Activated naive CD4-positive, alpha-beta T cell treated with anti-CD3 and anti-CD28 coated beads, Interleukin-2, amount 50 U/mL, for 24 hours (primary cell): ENCODE measurements around the gene PCP4.

Source experiments
- H3K27ac Mint-ChIP-seq: one replicate; pipeline ENCODE4 v1.8.0; 2021; ENCODE audit warnings: mild to moderate bottlenecking, mixed read lengths
- H3K27me3 Mint-ChIP-seq: one replicate; pipeline ENCODE4 v1.8.0; 2021; ENCODE audit warnings: mixed read lengths
- H3K36me3 Mint-ChIP-seq: one replicate; pipeline ENCODE4 v1.8.0; 2021; ENCODE audit warnings: mixed read lengths
- H3K4me1 Mint-ChIP-seq: one replicate; pipeline ENCODE4 v1.8.0; 2021; ENCODE audit warnings: mixed read lengths
- H3K4me3 Mint-ChIP-seq: one replicate; pipeline ENCODE4 v1.8.0; 2021; ENCODE audit warnings: mild to moderate bottlenecking, mixed read lengths
- H3K9me3 Mint-ChIP-seq: one replicate; pipeline ENCODE4 v1.8.0; 2021; ENCODE audit warnings: mixed read lengths

The PCP4 gene

GRCh38 chr21:39932335-39932734, 65.1 kb downstream of the PCP4 start:
- Mint-ChIP-seq H3K4me3 (no peak overlapping the region), H3K36me3 (no peaks in the 10 kb centered on the region), H3K27me3 (no peaks in the 10 kb centered on the region), H3K9me3 (no peaks in the 10 kb centered on the region), H3K27ac (no peak overlapping the region), H3K4me1 (no peaks in the 10 kb centered on the region)

GRCh38 chr21:39934895-39935294, 67.7 kb downstream of the PCP4 start:
- no peak overlapping the region for H3K27ac Mint-ChIP-seq
- H3K4me3 Mint-ChIP-seq = no peak overlapping the region
- H3K36me3 Mint-ChIP-seq = no peaks in the 10 kb centered on the region
- no peaks in the 10 kb centered on the region for H3K9me3 Mint-ChIP-seq
- no peaks in the 10 kb centered on the region for H3K27me3 Mint-ChIP-seq
- H3K4me1 Mint-ChIP-seq = no peaks in the 10 kb centered on the region

- no peaks in the 10 kb centered on the region for H3K27me3 Mint-ChIP-seq
- no peak overlapping the region for H3K27ac Mint-ChIP-seq
- no peak overlapping the region for H3K4me3 Mint-ChIP-seq
- no peaks in the 10 kb centered on the region for H3K36me3 Mint-ChIP-seq
- H3K4me1 Mint-ChIP-seq = no peaks in the 10 kb centered on the region
- no peaks in the 10 kb centered on the region for H3K9me3 Mint-ChIP-seq
These were observed 68.5 kb downstream of the PCP4 start for GRCh38 chr21:39935716-39936115.

GRCh38 chr21:39938086-39938625, 70.9 kb downstream of the PCP4 start:
- no peaks in the 10 kb centered on the region for H3K36me3 Mint-ChIP-seq
- H3K27ac Mint-ChIP-seq = no peak overlapping the region
- no peak overlapping the region for H3K4me3 Mint-ChIP-seq
- H3K4me1 Mint-ChIP-seq = no peaks in the 10 kb centered on the region
- no peaks in the 10 kb centered on the region for H3K9me3 Mint-ChIP-seq
- no peaks in the 10 kb centered on the region for H3K27me3 Mint-ChIP-seq

GRCh38 chr21:39946199-39946598, 79.0 kb downstream of the PCP4 start:
- no peaks in the 10 kb centered on the region for H3K36me3 Mint-ChIP-seq
- no peaks in the 10 kb centered on the region for H3K27me3 Mint-ChIP-seq
- H3K27ac Mint-ChIP-seq = no peak overlapping the region

GRCh38 chr21:39947031-39947430, 79.8 kb downstream of the PCP4 start:
- Mint-ChIP-seq H3K4me1 (no peaks in the 10 kb centered on the region), H3K4me3 (no peak overlapping the region), H3K27me3 (no peaks in the 10 kb centered on the region), H3K9me3 (peaks cover 14% of the 10 kb centered on the region), H3K27ac (no peak overlapping the region), H3K36me3 (no peaks in the 10 kb centered on the region)

More at GRCh38 chr21:39946199-39946598, 79.0 kb downstream of the PCP4 start:
- Mint-ChIP-seq H3K4me1 (no peaks in the 10 kb centered on the region), H3K4me3 (no peak overlapping the region), H3K9me3 (peaks cover 14% of the 10 kb centered on the region)

GRCh38 chr21:39951183-39952101, 84.2 kb downstream of the PCP4 start:
- Mint-ChIP-seq H3K4me3 (no peak overlapping the region), H3K4me1 (no peaks in the 10 kb centered on the region), H3K27me3 (no peaks in the 10 kb centered on the region), H3K9me3 (peaks cover 6% of the 10 kb centered on the region), H3K36me3 (no peaks in the 10 kb centered on the region), H3K27ac (no peak overlapping the region)

- H3K27me3 Mint-ChIP-seq = no peaks in the 10 kb centered on the region
- H3K4me3 Mint-ChIP-seq = no peak overlapping the region
- H3K9me3 Mint-ChIP-seq = peaks cover 6% of the 10 kb centered on the region
- no peaks in the 10 kb centered on the region for H3K4me1 Mint-ChIP-seq
- H3K36me3 Mint-ChIP-seq = no peaks in the 10 kb centered on the region
- H3K27ac Mint-ChIP-seq = no peak overlapping the region
These were observed 85.0 kb downstream of the PCP4 start for GRCh38 chr21:39952265-39952664.

GRCh38 chr21:39954570-39954969, 87.3 kb downstream of the PCP4 start:
- no peaks in the 10 kb centered on the region for H3K9me3 Mint-ChIP-seq
- H3K36me3 Mint-ChIP-seq = no peaks in the 10 kb centered on the region
- H3K4me3 Mint-ChIP-seq = no peak overlapping the region
- no peaks in the 10 kb centered on the region for H3K27me3 Mint-ChIP-seq
- H3K4me1 Mint-ChIP-seq = no peaks in the 10 kb centered on the region
- no peak overlapping the region for H3K27ac Mint-ChIP-seq

GRCh38 chr21:39955326-39955725, 88.1 kb downstream of the PCP4 start:
- Mint-ChIP-seq H3K9me3 (peaks cover 6% of the 10 kb centered on the region), H3K4me1 (no peaks in the 10 kb centered on the region), H3K27me3 (no peaks in the 10 kb centered on the region), H3K36me3 (no peaks in the 10 kb centered on the region), H3K27ac (no peak overlapping the region), H3K4me3 (no peak overlapping the region)

GRCh38 chr21:39956586-39956985, 89.3 kb downstream of the PCP4 start:
- Mint-ChIP-seq H3K9me3 (peaks cover 10% of the 10 kb centered on the region), H3K4me3 (no peak overlapping the region), H3K4me1 (no peaks in the 10 kb centered on the region), H3K27me3 (no peaks in the 10 kb centered on the region), H3K27ac (no peak overlapping the region), H3K36me3 (no peaks in the 10 kb centered on the region)

GRCh38 chr21:39958731-39959130, 91.5 kb downstream of the PCP4 start:
- peaks cover 10% of the 10 kb centered on the region for H3K9me3 Mint-ChIP-seq
- H3K36me3 Mint-ChIP-seq = no peaks in the 10 kb centered on the region
- H3K4me1 Mint-ChIP-seq = no peaks in the 10 kb centered on the region
- H3K4me3 Mint-ChIP-seq = no peak overlapping the region
- no peaks in the 10 kb centered on the region for H3K27me3 Mint-ChIP-seq
- H3K27ac Mint-ChIP-seq = no peak overlapping the region

- no peaks in the 10 kb centered on the region for H3K4me1 Mint-ChIP-seq
- H3K27ac Mint-ChIP-seq = no peak overlapping the region
- no peak overlapping the region for H3K4me3 Mint-ChIP-seq
- no peaks in the 10 kb centered on the region for H3K36me3 Mint-ChIP-seq
- peaks cover 10% of the 10 kb centered on the region for H3K9me3 Mint-ChIP-seq
- no peaks in the 10 kb centered on the region for H3K27me3 Mint-ChIP-seq
These were observed 94.0 kb downstream of the PCP4 start for GRCh38 chr21:39961251-39961650.

- Mint-ChIP-seq H3K9me3 (peaks cover 14% of the 10 kb centered on the region), H3K4me3 (no peak overlapping the region), H3K27me3 (no peaks in the 10 kb centered on the region), H3K36me3 (no peaks in the 10 kb centered on the region), H3K4me1 (no peaks in the 10 kb centered on the region), H3K27ac (no peak overlapping the region)
These were observed 97.8 kb downstream of the PCP4 start for GRCh38 chr21:39965026-39965425.

- Mint-ChIP-seq H3K4me1 (no peaks in the 10 kb centered on the region), H3K4me3 (no peak overlapping the region), H3K36me3 (no peaks in the 10 kb centered on the region)
These were observed 99.5 kb downstream of the PCP4 start for GRCh38 chr21:39966786-39967185.

GRCh38 chr21:39968010-39968409, 100.8 kb downstream of the PCP4 start:
- Mint-ChIP-seq H3K4me3 (no peak overlapping the region), H3K9me3 (peaks cover 7% of the 10 kb centered on the region), H3K4me1 (no peaks in the 10 kb centered on the region), H3K27ac (no peak overlapping the region), H3K36me3 (no peaks in the 10 kb centered on the region), H3K27me3 (no peaks in the 10 kb centered on the region)

More at GRCh38 chr21:39966786-39967185, 99.5 kb downstream of the PCP4 start:
- Mint-ChIP-seq H3K27me3 (no peaks in the 10 kb centered on the region), H3K27ac (no peak overlapping the region), H3K9me3 (peaks cover 7% of the 10 kb centered on the region)
